ENCODE data around the gene C19orf47. TPM values are rescaled to one million over a fixed set of nuclear protein-coding genes. Genes with fewer than 3 reads are reported as not detected.

Gene C19orf47
- total RNA-seq, 4 donors from 2014 or later = 12.3 to 16.5 (median 13.8) TPM

GRCh38 chr19:40283414-40284250 lies 64.6 kb downstream of the C19orf47 start:
- Histone ChIP-seq H3K4me1 (peaks cover 37 to 58% (median 52%) of the 10 kb centered on the region in 4 donors), H3K4me3 (peak overlapping the region; percentile 86 to 100 (median 93))

GRCh38 chr19:40282920-40283319 lies 65.3 kb downstream of the C19orf47 start:
- no peak overlapping the region for H3K4me3 ChIP-seq
- no peaks in the 10 kb centered on the region for H3K9me3 ChIP-seq
- no peak for TF ChIP-seq EP300 (IDR thresholded peaks at IDR 0.05; ENCODE audit: low read depth)
- in situ Hi-C loops (cut with MboI; ENCODE audit: low pct_ligation_motif_present in 1 of 4, low pct_unique_long_range_greater_than_20kb in 1 of 4, low sequenced_read_pairs in 3 of 4) (loop anchor here in 2 of 4 donors (10.0 to 25.0 kb wide), 2 partner anchors 129 to 142 kb away; partner anchors contain the start of genes PRX (in 1 of the 2) and SERTAD1 (in 1 of the 2)), intact Hi-C loops (cut with DNase I; ENCODE audit: low total_unique reads) (no loop called here)
- DNase-seq = no peak
- no peaks in the 10 kb centered on the region for H3K36me3 ChIP-seq
- no peaks in the 10 kb centered on the region for H3K27me3 ChIP-seq
- peaks cover 37 to 65% (median 55%) of the 10 kb centered on the region in 4 donors for H3K4me1 ChIP-seq
- H3K27ac ChIP-seq = peak overlapping the region in 1 of 4 donors; percentile 90
- WGBS, 2 donors (ENCODE audit: low coverage in 1 of 2) = 76% methylated on average over 4 of the region's 4 CpGs; no CpG with 5 or more reads in 1 of the 2 donors

More at GRCh38 chr19:40283414-40284250, 64.6 kb downstream of the C19orf47 start:
- in situ Hi-C loops (cut with MboI; ENCODE audit: low pct_ligation_motif_present in 1 of 4, low pct_unique_long_range_greater_than_20kb in 1 of 4, low sequenced_read_pairs in 3 of 4) = loop anchor here in 2 of 4 donors (10.0 to 25.0 kb wide), 2 partner anchors 129 to 141 kb away; partner anchors contain the start of genes PRX (in 1 of the 2) and SERTAD1 (in 1 of the 2)
- no peaks in the 10 kb centered on the region for H3K27me3 ChIP-seq
- DNase-seq = no peak
- no peak for TF ChIP-seq POLR2AphosphoS5 (IDR thresholded peaks at IDR 0.05)
- no peak for TF ChIP-seq POLR2A (IDR thresholded peaks at IDR 0.05)
- no peak for TF ChIP-seq EP300 (IDR thresholded peaks at IDR 0.05; ENCODE audit: low read depth)
- no peak for TF ChIP-seq CTCF (IDR thresholded peaks at IDR 0.05)
- H3K27ac ChIP-seq = peak overlapping the region; percentile 90 to 99 (median 96)
- H3K9me3 ChIP-seq = no peaks in the 10 kb centered on the region
- 37% methylated on average over 12 of the region's 12 CpGs; no CpG with 5 or more reads in 1 of the 2 donors for WGBS, 2 donors (ENCODE audit: low coverage in 1 of 2)
- no peaks in the 10 kb centered on the region for H3K36me3 ChIP-seq
- intact Hi-C loops (cut with DNase I; ENCODE audit: low total_unique reads) = no loop called here

- no peak overlapping the region for H3K4me3 ChIP-seq
- H3K4me1 ChIP-seq = peaks cover 37 to 70% (median 56%) of the 10 kb centered on the region in 4 donors
- DNase-seq = no peak
- H3K9me3 ChIP-seq = no peaks in the 10 kb centered on the region
- peak overlapping the region in 1 of 4 donors; percentile 83 for H3K27ac ChIP-seq
- intact Hi-C loops (cut with DNase I; ENCODE audit: low total_unique reads) = no loop called here
- no peak for TF ChIP-seq POLR2AphosphoS5 (IDR thresholded peaks at IDR 0.05)
- TF ChIP-seq CTCF (IDR thresholded peaks at IDR 0.05) = no peak
- no peak for TF ChIP-seq EP300 (IDR thresholded peaks at IDR 0.05; ENCODE audit: low read depth)
- 95% methylated on average over 6 of the region's 6 CpGs; no CpG with 5 or more reads in 1 of the 2 donors for WGBS, 2 donors (ENCODE audit: low coverage in 1 of 2)
- H3K27me3 ChIP-seq = no peaks in the 10 kb centered on the region
- H3K36me3 ChIP-seq = no peaks in the 10 kb centered on the region
- in situ Hi-C loops (cut with MboI; ENCODE audit: low pct_ligation_motif_present in 1 of 4, low pct_unique_long_range_greater_than_20kb in 1 of 4, low sequenced_read_pairs in 3 of 4) = loop anchor here in 2 of 4 donors (10.0 to 25.0 kb wide), 2 partner anchors 130 to 143 kb away; partner anchors contain the start of genes PRX (in 1 of the 2) and SERTAD1 (in 1 of the 2)
These were observed 66.0 kb downstream of the C19orf47 start for GRCh38 chr19:40282209-40282580.

GRCh38 chr19:40281381-40282208 lies 66.6 kb downstream of the C19orf47 start:
- DNase-seq = no peak
- 50 to 74% methylated on average over 2 to 14 of the region's 14 CpGs for WGBS, 2 donors (ENCODE audit: low coverage in 1 of 2)
- Histone ChIP-seq H3K27ac (peak overlapping the region; percentile 63 to 83 (median 82)), H3K4me1 (peaks cover 37 to 70% (median 56%) of the 10 kb centered on the region in 4 donors), H3K4me3 (no peak overlapping the region), H3K9me3 (no peaks in the 10 kb centered on the region), H3K27me3 (no peaks in the 10 kb centered on the region), H3K36me3 (no peaks in the 10 kb centered on the region)
- intact Hi-C loops (cut with DNase I; ENCODE audit: low total_unique reads) = no loop called here
- TF ChIP-seq POLR2AphosphoS5 (IDR thresholded peaks at IDR 0.05) = no peak
- in situ Hi-C loops (cut with MboI; ENCODE audit: low pct_ligation_motif_present in 1 of 4, low pct_unique_long_range_greater_than_20kb in 1 of 4, low sequenced_read_pairs in 3 of 4) = loop anchor here in 2 of 4 donors (10.0 to 25.0 kb wide), 2 partner anchors 131 to 143 kb away; partner anchors contain the start of genes PRX (in 1 of the 2) and SERTAD1 (in 1 of the 2)
